ENCODE measurements around the gene ADAMTS2. TPM values are rescaled to one million over a fixed set of nuclear protein-coding genes. Genes with fewer than 3 reads are reported as not detected.

Gene ADAMTS2
- total and polyA plus RNA-seq, 4 donors, result 12.5 to 27.1 (median 19.7) TPM

- no peak for DNase-seq (ENCODE audit: low read depth in 4 of 6, low spot score in 6 of 6)
- Histone ChIP-seq H3K27ac (ENCODE audit: low read depth, low read length) (peak overlapping the region; percentile 71), H3K4me3 (ENCODE audit: low read depth, low read length) (no peak overlapping the region), H3K4me1 (ENCODE audit: control insufficient read depth, insufficient read depth, low read length) (peaks cover 41% of the 10 kb centered on the region), H3K9me3 (ENCODE audit: control insufficient read depth, insufficient read depth, low read length) (peaks cover 2% of the 10 kb centered on the region), H3K27me3 (ENCODE audit: control insufficient read depth, insufficient read depth, low read length) (no peaks in the 10 kb centered on the region), H3K36me3 (ENCODE audit: control insufficient read depth, insufficient read depth, low read length) (peaks cover 3% of the 10 kb centered on the region)
- 77% methylated on average over 10 of the region's 12 CpGs for WGBS (ENCODE audit: insufficient coverage)
Measured at GRCh38 chr5:179314606-179315355, 30.5 kb downstream of the ADAMTS2 start.

GRCh38 chr5:179313849-179314521 lies 31.3 kb downstream of the ADAMTS2 start:
- Histone ChIP-seq H3K9me3 (ENCODE audit: control insufficient read depth, insufficient read depth, low read length) (peaks cover 2% of the 10 kb centered on the region), H3K36me3 (ENCODE audit: control insufficient read depth, insufficient read depth, low read length) (peaks cover 3% of the 10 kb centered on the region), H3K27ac (ENCODE audit: low read depth, low read length) (peak overlapping the region; percentile 71), H3K4me1 (ENCODE audit: control insufficient read depth, insufficient read depth, low read length) (peaks cover 36% of the 10 kb centered on the region), H3K4me3 (ENCODE audit: low read depth, low read length) (no peak overlapping the region), H3K27me3 (ENCODE audit: control insufficient read depth, insufficient read depth, low read length) (no peaks in the 10 kb centered on the region)
- DNase-seq (ENCODE audit: low read depth in 4 of 6, low spot score in 6 of 6), result peak in 5 of 6 donors; percentile 49 to 95 (median 64)
- WGBS (ENCODE audit: insufficient coverage), result 27% methylated on average over 21 of the region's 31 CpGs

GRCh38 chr5:179312557-179313235 lies 32.6 kb downstream of the ADAMTS2 start:
- H3K4me3 ChIP-seq (ENCODE audit: low read depth, low read length), result no peak overlapping the region
- H3K36me3 ChIP-seq (ENCODE audit: control insufficient read depth, insufficient read depth, low read length), result peaks cover 3% of the 10 kb centered on the region
- no peak overlapping the region for H3K27ac ChIP-seq (ENCODE audit: low read depth, low read length)
- H3K27me3 ChIP-seq (ENCODE audit: control insufficient read depth, insufficient read depth, low read length), result no peaks in the 10 kb centered on the region
- H3K9me3 ChIP-seq (ENCODE audit: control insufficient read depth, insufficient read depth, low read length), result peaks cover 2% of the 10 kb centered on the region
- no peak for DNase-seq (ENCODE audit: low read depth in 4 of 6, low spot score in 6 of 6)
- WGBS (ENCODE audit: insufficient coverage), result 95% methylated on average over 11 of the region's 17 CpGs
- peaks cover 27% of the 10 kb centered on the region for H3K4me1 ChIP-seq (ENCODE audit: control insufficient read depth, insufficient read depth, low read length)

GRCh38 chr5:179311581-179311980 lies 33.7 kb downstream of the ADAMTS2 start:
- Histone ChIP-seq H3K9me3 (ENCODE audit: control insufficient read depth, insufficient read depth, low read length) (peaks cover 2% of the 10 kb centered on the region), H3K27me3 (ENCODE audit: control insufficient read depth, insufficient read depth, low read length) (no peaks in the 10 kb centered on the region), H3K4me1 (ENCODE audit: control insufficient read depth, insufficient read depth, low read length) (peaks cover 18% of the 10 kb centered on the region), H3K27ac (ENCODE audit: low read depth, low read length) (no peak overlapping the region), H3K4me3 (ENCODE audit: low read depth, low read length) (no peak overlapping the region), H3K36me3 (ENCODE audit: control insufficient read depth, insufficient read depth, low read length) (peaks cover 3% of the 10 kb centered on the region)
- WGBS (ENCODE audit: insufficient coverage), result no CpG with 5 or more reads among the region's 10 CpGs
- no peak for DNase-seq (ENCODE audit: low read depth in 4 of 6, low spot score in 6 of 6)

- Histone ChIP-seq H3K4me1 (ENCODE audit: control insufficient read depth, insufficient read depth, low read length) (peaks cover 18% of the 10 kb centered on the region), H3K27ac (ENCODE audit: low read depth, low read length) (no peak overlapping the region), H3K27me3 (ENCODE audit: control insufficient read depth, insufficient read depth, low read length) (no peaks in the 10 kb centered on the region), H3K9me3 (ENCODE audit: control insufficient read depth, insufficient read depth, low read length) (peaks cover 2% of the 10 kb centered on the region), H3K36me3 (ENCODE audit: control insufficient read depth, insufficient read depth, low read length) (peaks cover under 1% of the 10 kb centered on the region), H3K4me3 (ENCODE audit: low read depth, low read length) (no peak overlapping the region)
- no peak for DNase-seq (ENCODE audit: low read depth in 4 of 6, low spot score in 6 of 6)
- 92% methylated on average over 7 of the region's 8 CpGs for WGBS (ENCODE audit: insufficient coverage)
Measured at GRCh38 chr5:179311091-179311470, 34.2 kb downstream of the ADAMTS2 start.

- WGBS (ENCODE audit: insufficient coverage), result 91% methylated on average over 6 of the region's 9 CpGs
- no peak for DNase-seq (ENCODE audit: low read depth in 4 of 6, low spot score in 6 of 6)
- H3K9me3 ChIP-seq (ENCODE audit: control insufficient read depth, insufficient read depth, low read length), result no peaks in the 10 kb centered on the region
- H3K4me1 ChIP-seq (ENCODE audit: control insufficient read depth, insufficient read depth, low read length), result peaks cover 18% of the 10 kb centered on the region
- no peaks in the 10 kb centered on the region for H3K36me3 ChIP-seq (ENCODE audit: control insufficient read depth, insufficient read depth, low read length)
- H3K4me3 ChIP-seq (ENCODE audit: low read depth, low read length), result no peak overlapping the region
- H3K27ac ChIP-seq (ENCODE audit: low read depth, low read length), result no peak overlapping the region
- no peaks in the 10 kb centered on the region for H3K27me3 ChIP-seq (ENCODE audit: control insufficient read depth, insufficient read depth, low read length)
Measured at GRCh38 chr5:179310439-179311090, 34.7 kb downstream of the ADAMTS2 start.

GRCh38 chr5:179309751-179310320 lies 35.4 kb downstream of the ADAMTS2 start:
- Histone ChIP-seq H3K4me3 (ENCODE audit: low read depth, low read length) (no peak overlapping the region), H3K4me1 (ENCODE audit: control insufficient read depth, insufficient read depth, low read length) (peaks cover 15% of the 10 kb centered on the region), H3K9me3 (ENCODE audit: control insufficient read depth, insufficient read depth, low read length) (no peaks in the 10 kb centered on the region), H3K36me3 (ENCODE audit: control insufficient read depth, insufficient read depth, low read length) (no peaks in the 10 kb centered on the region), H3K27ac (ENCODE audit: low read depth, low read length) (no peak overlapping the region), H3K27me3 (ENCODE audit: control insufficient read depth, insufficient read depth, low read length) (no peaks in the 10 kb centered on the region)
- 98% methylated on average over 6 of the region's 10 CpGs for WGBS (ENCODE audit: insufficient coverage)
- no peak for DNase-seq (ENCODE audit: low read depth in 4 of 6, low spot score in 6 of 6)

GRCh38 chr5:179309383-179309670 lies 35.9 kb downstream of the ADAMTS2 start:
- DNase-seq (ENCODE audit: low read depth in 4 of 6, low spot score in 6 of 6), result no peak
- Histone ChIP-seq H3K4me1 (ENCODE audit: control insufficient read depth, insufficient read depth, low read length) (peaks cover 10% of the 10 kb centered on the region), H3K27ac (ENCODE audit: low read depth, low read length) (no peak overlapping the region), H3K27me3 (ENCODE audit: control insufficient read depth, insufficient read depth, low read length) (no peaks in the 10 kb centered on the region), H3K9me3 (ENCODE audit: control insufficient read depth, insufficient read depth, low read length) (peaks cover 2% of the 10 kb centered on the region), H3K4me3 (ENCODE audit: low read depth, low read length) (no peak overlapping the region), H3K36me3 (ENCODE audit: control insufficient read depth, insufficient read depth, low read length) (no peaks in the 10 kb centered on the region)
- WGBS (ENCODE audit: insufficient coverage), result 83% methylated on average over 6 of the region's 7 CpGs

- no peak for DNase-seq (ENCODE audit: low read depth in 4 of 6, low spot score in 6 of 6)
- peaks cover 2% of the 10 kb centered on the region for H3K9me3 ChIP-seq (ENCODE audit: control insufficient read depth, insufficient read depth, low read length)
- no peak overlapping the region for H3K27ac ChIP-seq (ENCODE audit: low read depth, low read length)
- no peak overlapping the region for H3K4me3 ChIP-seq (ENCODE audit: low read depth, low read length)
- WGBS (ENCODE audit: insufficient coverage), result 82% methylated on average over 11 of the region's 13 CpGs
- no peaks in the 10 kb centered on the region for H3K27me3 ChIP-seq (ENCODE audit: control insufficient read depth, insufficient read depth, low read length)
- peaks cover 4% of the 10 kb centered on the region for H3K4me1 ChIP-seq (ENCODE audit: control insufficient read depth, insufficient read depth, low read length)
- H3K36me3 ChIP-seq (ENCODE audit: control insufficient read depth, insufficient read depth, low read length), result no peaks in the 10 kb centered on the region
Measured at GRCh38 chr5:179308563-179309382, 36.5 kb downstream of the ADAMTS2 start.

All from spinal cord (tissue), 10 donors.